ENCODE measurements around the gene DDX23.

DNA sequence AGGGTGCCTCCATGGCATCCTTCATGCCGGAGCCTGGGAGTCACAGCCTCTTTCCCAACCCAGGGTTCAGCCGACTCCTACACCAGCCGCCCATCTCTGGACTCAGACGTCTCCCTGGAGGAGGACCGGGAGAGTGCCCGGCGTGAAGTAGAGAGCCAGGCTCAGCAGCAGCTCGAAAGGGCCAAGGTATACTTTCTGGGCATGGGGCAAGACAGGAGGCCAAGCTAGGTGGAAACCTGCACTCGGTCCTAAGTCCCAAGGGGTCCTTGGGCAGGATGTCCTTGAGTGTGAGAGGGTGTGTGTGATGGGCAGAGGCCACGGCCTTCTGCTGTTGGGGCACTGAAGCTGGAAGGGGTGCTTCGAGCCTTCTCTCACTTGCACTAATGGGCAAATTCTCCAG, 28.7 kb downstream of the DDX23 start:
- no peak for TF ChIP-seq EZH2 (IDR thresholded peaks at IDR 0.05; ENCODE audit: borderline replicate concordance, low read depth, low read length, poor library complexity, severe bottlenecking)
- no peak for TF ChIP-seq CTCF (conservative IDR thresholded peaks at IDR 0.05; ENCODE audit: low read depth, low read length)
